NCI-H1105 (cell line): ENCODE measurements around the gene COL25A1.
"Not testable (repeated sequence)": the region's sequence is repeated elsewhere in the genome, so short reads cannot be mapped to it uniquely, and the experiment has no call there.

Source experiments
- DNase-seq: peaks from one replicate; lab custom pipeline; 2025; lab: John Stamatoyannopoulos, UW

The COL25A1 gene

GRCh38 chr4:109121561-109121960 lies 180.9 kb downstream of the COL25A1 start:
- DNase-seq: no peak

GRCh38 chr4:109119852-109120251 lies 182.6 kb downstream of the COL25A1 start:
- no peak for DNase-seq

DNA sequence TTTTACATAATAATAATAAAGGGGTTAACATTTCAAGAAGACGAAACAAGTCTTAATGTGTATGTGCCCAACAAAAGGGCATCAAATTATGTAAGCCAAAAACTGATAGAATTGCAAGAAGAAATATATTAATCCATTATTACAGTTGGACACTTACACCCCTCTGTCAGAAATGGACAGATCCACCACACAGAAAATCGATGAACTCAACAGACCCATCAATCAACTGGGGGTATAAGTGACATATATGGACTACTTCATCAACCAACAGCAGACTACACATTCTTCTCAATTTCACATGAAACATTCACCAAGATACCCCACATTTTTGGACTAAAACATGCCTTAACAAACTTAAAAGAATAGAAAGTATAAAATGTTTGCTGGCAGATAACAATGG lies 183.8 kb downstream of the COL25A1 start:
- DNase-seq: no peak

DNA sequence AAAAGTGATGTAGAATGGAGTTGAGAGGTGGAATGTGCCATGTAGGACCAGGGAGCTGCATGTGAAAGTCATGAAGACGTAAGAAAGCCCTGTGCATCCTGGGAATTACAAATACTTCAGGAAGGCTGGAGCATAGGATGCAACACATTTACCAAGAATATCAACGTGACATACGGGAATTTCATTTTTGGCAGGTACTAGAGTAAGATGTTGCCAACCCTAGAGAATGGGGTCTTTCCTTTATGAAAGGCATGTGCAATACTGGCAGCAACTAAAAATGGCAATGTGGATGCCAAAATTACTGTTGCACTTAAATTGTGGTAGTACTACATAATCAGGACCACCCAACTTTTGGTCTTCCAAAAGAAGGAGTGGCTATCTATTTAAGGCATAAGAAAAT lies 188.0 kb downstream of the COL25A1 start:
- no peak for DNase-seq

GRCh38 chr4:109113521-109113920 lies 188.9 kb downstream of the COL25A1 start:
- DNase-seq: no peak

- no peak for DNase-seq
Measured at GRCh38 chr4:109111031-109111430, 191.4 kb downstream of the COL25A1 start.

GRCh38 chr4:109108215-109108614 lies 194.2 kb downstream of the COL25A1 start:
- DNase-seq: not testable (repeated sequence)

DNA sequence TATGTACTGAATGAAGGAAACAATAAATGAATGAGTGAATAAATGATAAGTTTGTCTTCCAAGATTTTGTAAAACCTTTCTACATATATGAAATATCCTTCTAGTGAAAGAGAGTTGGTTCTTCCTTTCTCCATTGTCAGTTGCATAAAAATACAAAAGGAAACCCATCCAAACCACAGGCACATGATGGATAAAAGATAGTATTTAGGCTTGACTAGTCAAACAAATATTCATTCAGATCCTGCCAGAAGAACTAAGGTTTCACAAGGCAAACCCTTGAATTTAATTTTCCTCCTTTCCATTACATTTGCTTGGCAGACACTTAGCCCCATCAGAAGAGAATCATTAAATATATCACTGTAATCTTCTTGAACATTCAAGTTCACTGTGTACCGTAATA lies 208.4 kb downstream of the COL25A1 start:
- no peak for DNase-seq

DNA sequence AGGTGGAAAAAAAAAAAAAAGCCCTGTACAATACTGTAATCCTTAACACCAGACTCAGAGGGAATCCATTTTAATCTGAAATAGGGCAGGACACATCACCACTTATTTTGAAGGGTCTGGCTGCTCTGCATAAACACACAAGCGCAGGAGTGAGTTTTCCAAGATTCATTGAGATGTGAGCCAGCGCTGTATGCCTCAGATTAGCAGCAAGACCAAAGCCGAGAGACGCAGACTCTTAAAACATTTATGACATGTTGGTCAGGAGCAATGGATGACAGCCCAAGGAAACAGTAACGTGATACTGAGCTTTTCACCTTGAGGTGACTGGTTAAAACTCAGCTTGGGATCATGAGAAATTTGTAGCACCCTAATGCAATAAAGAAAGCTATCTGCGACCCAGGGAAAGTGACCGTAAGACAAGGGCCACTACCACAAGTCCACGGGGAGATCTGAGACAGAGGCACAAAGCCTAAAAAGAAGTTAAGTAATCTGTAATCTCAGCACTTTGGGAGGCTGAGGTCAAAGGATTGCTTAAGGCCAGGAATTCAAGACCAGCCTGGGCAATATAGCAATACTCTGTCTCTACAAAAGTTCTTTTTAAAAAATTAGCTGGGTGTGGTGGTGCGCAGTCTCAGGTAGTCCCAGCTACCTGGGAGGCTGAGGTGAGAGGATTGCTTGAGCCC lies 210.6 kb downstream of the COL25A1 start:
- no peak for DNase-seq

DNA sequence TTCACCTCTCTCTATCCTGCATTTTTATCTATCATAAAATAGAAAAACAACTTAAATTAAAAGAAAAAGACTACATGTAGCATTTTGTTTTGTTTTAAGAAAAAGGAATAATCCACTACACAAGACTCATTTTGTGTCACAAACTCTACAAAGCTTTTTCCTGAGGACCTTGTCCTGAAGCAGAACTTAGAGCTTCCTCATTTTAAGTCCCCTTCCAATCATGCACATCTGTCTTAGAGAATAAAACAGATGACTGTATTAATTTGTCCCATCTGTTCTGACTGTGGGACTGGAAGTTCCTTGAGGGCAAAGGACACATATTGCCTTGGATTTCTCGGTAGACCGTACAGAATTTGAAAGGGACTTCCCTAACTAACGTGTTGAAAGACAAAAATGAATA lies 218.5 kb downstream of the COL25A1 start:
- DNase-seq: no peak

DNA sequence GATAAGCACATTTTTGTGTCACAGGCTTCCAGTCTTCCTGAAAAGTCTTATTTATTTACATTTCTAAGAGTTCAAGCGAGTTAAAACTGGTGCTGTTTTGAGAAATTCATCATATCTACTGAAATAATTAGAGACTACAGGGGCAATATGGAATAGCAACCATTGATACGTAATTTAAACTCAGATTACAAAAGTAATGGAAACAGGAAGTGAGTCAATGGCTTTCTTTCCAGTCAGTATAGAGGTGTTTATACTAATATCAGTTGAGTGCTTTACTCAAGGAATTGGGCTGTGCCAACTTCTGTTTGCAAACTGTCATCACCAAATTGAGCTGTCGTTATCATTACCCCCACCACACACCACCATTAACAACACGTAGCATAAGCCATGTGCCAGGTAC lies 222.7 kb downstream of the COL25A1 start:
- no peak for DNase-seq

DNA sequence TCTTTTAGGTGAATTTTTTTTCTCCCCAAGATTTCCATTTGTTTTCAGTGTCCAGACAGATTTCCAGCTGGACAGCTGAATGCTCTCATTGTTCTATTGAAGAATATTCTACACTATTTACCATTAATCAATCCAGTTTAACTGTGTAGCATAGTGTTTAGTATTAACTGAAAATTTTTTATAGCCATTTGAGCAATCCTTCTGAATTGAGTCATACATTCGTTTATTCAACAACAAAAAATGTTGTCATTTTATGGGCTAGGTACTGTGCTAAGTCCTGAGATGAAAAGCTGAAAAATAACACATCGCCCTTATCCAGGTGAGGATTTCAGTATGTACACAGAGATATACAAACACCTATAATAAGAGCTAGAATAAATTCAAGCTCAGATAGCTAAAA lies 223.3 kb downstream of the COL25A1 start:
- DNase-seq: no peak

- no peak for DNase-seq
Measured at GRCh38 chr4:109078724-109079123, 223.7 kb downstream of the COL25A1 start.

GRCh38 chr4:109077505-109077904 lies 225.0 kb downstream of the COL25A1 start:
- no peak for DNase-seq

GRCh38 chr4:109076709-109077108 lies 225.7 kb downstream of the COL25A1 start:
- not testable (repeated sequence) for DNase-seq

- DNase-seq: no peak
Measured at GRCh38 chr4:109075621-109076020, 226.8 kb downstream of the COL25A1 start.

DNA sequence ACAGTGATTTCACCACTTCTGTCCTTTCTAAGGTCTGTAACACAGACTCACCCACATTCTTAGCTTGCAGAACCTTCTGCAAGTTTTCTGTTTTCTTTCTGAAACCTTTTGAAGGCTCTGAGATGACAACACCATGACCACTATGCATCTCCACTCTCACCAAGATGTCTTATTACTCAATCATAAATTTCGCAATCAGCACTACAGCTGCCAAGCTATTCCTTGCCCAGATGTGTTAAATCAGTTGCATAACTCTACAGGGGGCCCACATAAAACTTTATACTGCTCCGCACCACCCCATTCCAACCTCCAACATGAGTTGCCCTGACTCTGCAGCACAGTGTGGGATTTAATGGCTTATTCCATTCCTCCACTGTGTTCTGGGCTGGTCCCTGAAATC lies 229.9 kb downstream of the COL25A1 start:
- no peak for DNase-seq

- DNase-seq: not testable (repeated sequence)
Measured at GRCh38 chr4:109070677-109071076, 231.8 kb downstream of the COL25A1 start.

- DNase-seq: no peak
Measured at GRCh38 chr4:109067508-109068235, 234.8 kb downstream of the COL25A1 start.

GRCh38 chr4:109065006-109065405 lies 237.5 kb downstream of the COL25A1 start:
- DNase-seq: no peak

DNA sequence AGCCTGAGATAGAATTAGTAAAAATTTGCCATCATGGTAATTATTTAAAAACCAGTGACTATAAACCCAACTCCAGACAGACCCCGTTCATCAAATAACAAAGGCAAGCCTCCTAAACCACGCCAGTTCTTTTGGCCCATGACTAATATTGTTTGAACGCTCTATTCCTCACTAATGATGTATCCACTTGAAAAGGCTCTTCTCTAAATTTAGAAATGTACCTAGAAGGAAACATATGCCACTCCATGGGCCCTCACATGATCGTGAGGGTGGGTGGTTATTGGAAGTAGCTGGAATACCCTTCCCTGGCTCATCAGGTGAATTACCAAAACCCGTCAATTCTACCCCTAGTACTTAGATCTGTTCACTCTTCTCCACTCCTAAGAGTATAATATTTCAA lies 249.2 kb downstream of the COL25A1 start:
- no peak for DNase-seq

DNA sequence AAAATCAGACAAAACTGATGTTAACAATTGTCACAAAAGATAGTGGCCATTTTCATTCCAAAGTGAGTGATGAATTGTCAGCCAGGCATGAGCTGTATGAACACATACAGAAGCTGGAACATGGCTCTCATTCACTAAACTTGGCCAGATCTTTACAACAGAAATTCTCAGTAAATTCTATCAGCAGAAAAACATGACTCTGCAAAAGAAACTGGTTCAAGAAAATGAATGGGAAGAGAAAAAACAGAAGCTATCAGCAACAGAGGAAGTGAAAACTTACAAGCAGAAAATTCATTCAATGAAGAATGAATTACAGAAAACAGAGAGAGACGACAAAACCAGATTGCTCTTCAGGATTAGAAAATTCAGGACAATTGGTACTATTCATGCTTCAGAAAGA lies 249.6 kb downstream of the COL25A1 start:
- DNase-seq: no peak

DNA sequence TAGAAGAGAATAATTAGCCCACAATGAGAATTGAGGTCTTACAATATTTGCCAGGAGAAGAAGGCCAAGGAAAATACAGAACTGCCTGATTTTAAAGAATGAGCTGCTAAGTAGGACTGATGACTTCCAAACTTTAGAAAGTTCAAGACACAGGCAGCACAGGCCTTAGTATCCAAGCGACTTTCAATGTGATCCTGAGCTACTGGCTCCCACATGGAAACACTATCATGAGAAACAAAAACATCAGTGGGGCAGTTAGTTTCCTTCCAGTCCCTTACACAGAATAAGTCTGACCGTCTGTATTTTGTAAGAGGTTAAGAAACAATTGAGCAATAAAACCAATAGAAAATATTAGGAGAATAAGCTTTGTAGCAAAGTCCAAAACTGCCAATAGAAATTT lies 251.4 kb downstream of the COL25A1 start:
- no peak for DNase-seq

- DNase-seq: no peak
Measured at GRCh38 chr4:109049926-109050325, 252.5 kb downstream of the COL25A1 start.
